Measurements from ENCODE around the gene BCL2L1.

- TF ChIP-seq CTCF (IDR thresholded peaks at IDR 0.05) (no peak), EZH2 (IDR thresholded peaks at IDR 0.05) (no peak)
Measured at GRCh38 chr20:31708736-31709534, 13.7 kb downstream of the BCL2L1 start.

All from neural progenitor cell (in vitro differentiated cells).